Cortex of kidney (tissue), 1 donor: ENCODE data around the gene KLHL28.
"Not testable (repeated sequence)": the region's sequence is repeated elsewhere in the genome, so short reads cannot be mapped to it uniquely, and the experiment has no call there.

ENCODE experiments used
- DNase-seq: peaks from one replicate; lab custom pipeline; 2025; lab: John Stamatoyannopoulos, UW

The KLHL28 gene

GRCh38 chr14:44897041-44897844, 64.5 kb downstream of the KLHL28 start:
- peak; percentile 41 for DNase-seq

- no peak for DNase-seq
Observed at GRCh38 chr14:44896275-44897040, 65.3 kb downstream of the KLHL28 start.

GRCh38 chr14:44895716-44896115, 66.0 kb downstream of the KLHL28 start:
- DNase-seq, result no peak

GRCh38 chr14:44893535-44893934, 68.2 kb downstream of the KLHL28 start:
- no peak for DNase-seq

GRCh38 chr14:44891726-44892372, 69.9 kb downstream of the KLHL28 start:
- not testable (repeated sequence) for DNase-seq

- no peak for DNase-seq
Observed at GRCh38 chr14:44889595-44890471, 71.9 kb downstream of the KLHL28 start.

- no peak for DNase-seq
Observed at GRCh38 chr14:44887596-44887955, 74.2 kb downstream of the KLHL28 start.

GRCh38 chr14:44886860-44887595, 74.7 kb downstream of the KLHL28 start:
- no peak for DNase-seq

GRCh38 chr14:44880791-44881190, 81.0 kb downstream of the KLHL28 start:
- DNase-seq, result no peak
